Kidney epithelial cell (primary cell): ENCODE results near the gene LRRC43. TPM values are rescaled to one million over a fixed set of nuclear protein-coding genes. Genes with fewer than 3 reads are reported as not detected.

Experiments
- DNase-seq: peaks from one replicate; pipeline ENCODE4 v3.0.0-alpha.2; 2010; ENCODE audit warnings: low read depth
- H3K27me3 ChIP-seq: 2 replicates; pipeline ENCODE4 v1.6.0; 2011; ENCODE audit warnings: low read length; ENCODE audit not compliant: control insufficient read depth, insufficient read depth
- H3K36me3 ChIP-seq: 2 replicates; pipeline ENCODE4 v1.5.1; 2011; ENCODE audit warnings: low read length; ENCODE audit not compliant: control insufficient read depth, insufficient read depth
- H3K4me3 ChIP-seq: 2 replicates; pipeline ENCODE4 v1.5.1; 2011; ENCODE audit warnings: low read depth, mild to moderate bottlenecking, control low read depth, low read length
- CTCF ChIP-seq: IDR thresholded peaks from 2 replicates; pipeline ENCODE4 v1.5.1; 2011; ENCODE audit warnings: mild to moderate bottlenecking, moderate library complexity, low read length, control low read depth, inconsistent platforms; ENCODE audit not compliant: insufficient read depth, poor library complexity, severe bottlenecking
- total RNA-seq: library from RNA; depleted of rRNA; stranded (reverse); fragments of >200 nt; gene quantifications from 2 replicates; pipeline ENCODE4 v1.2.3, GENCODE V29; 2015

LRRC43 gene
- total RNA-seq, 1 donor from 2014 or later: 0.75 TPM

GRCh38 chr12:122227341-122227740 lies 44.4 kb downstream of the LRRC43 start:
- TF ChIP-seq CTCF: no peak
- DNase-seq: no peak
- H3K4me3 ChIP-seq: no peak overlapping the region
- no peaks in the 10 kb centered on the region for H3K27me3 ChIP-seq
- H3K36me3 ChIP-seq: no peaks in the 10 kb centered on the region

GRCh38 chr12:122228092-122228491 lies 45.2 kb downstream of the LRRC43 start:
- no peaks in the 10 kb centered on the region for H3K36me3 ChIP-seq
- TF ChIP-seq CTCF: no peak

GRCh38 chr12:122230798-122231197 lies 47.9 kb downstream of the LRRC43 start:
- Histone ChIP-seq H3K27me3 (no peaks in the 10 kb centered on the region), H3K36me3 (no peaks in the 10 kb centered on the region), H3K4me3 (no peak overlapping the region)
- DNase-seq: no peak
- TF ChIP-seq CTCF: no peak

More at GRCh38 chr12:122228092-122228491, 45.2 kb downstream of the LRRC43 start:
- no peak overlapping the region for H3K4me3 ChIP-seq
- DNase-seq: no peak
- H3K27me3 ChIP-seq: no peaks in the 10 kb centered on the region

GRCh38 chr12:122232691-122233090 lies 49.8 kb downstream of the LRRC43 start:
- Histone ChIP-seq H3K4me3 (no peak overlapping the region), H3K27me3 (no peaks in the 10 kb centered on the region), H3K36me3 (no peaks in the 10 kb centered on the region)
- TF ChIP-seq CTCF: no peak
- DNase-seq: no peak

GRCh38 chr12:122235741-122236140 lies 52.8 kb downstream of the LRRC43 start:
- no peak for TF ChIP-seq CTCF
- DNase-seq: no peak
- no peak overlapping the region for H3K4me3 ChIP-seq
- no peaks in the 10 kb centered on the region for H3K36me3 ChIP-seq
- H3K27me3 ChIP-seq: no peaks in the 10 kb centered on the region

GRCh38 chr12:122238861-122239260 lies 55.9 kb downstream of the LRRC43 start:
- no peak for TF ChIP-seq CTCF
- Histone ChIP-seq H3K4me3 (no peak overlapping the region), H3K36me3 (no peaks in the 10 kb centered on the region), H3K27me3 (no peaks in the 10 kb centered on the region)
- no peak for DNase-seq
